Keratinocyte (primary cell): ENCODE data around the gene ADPRS. TPM values are rescaled to one million over a fixed set of nuclear protein-coding genes. Genes with fewer than 3 reads are reported as not detected.

Experiments used
- DNase-seq: peaks from one replicate; pipeline ENCODE4 v3.0.0-alpha.2; 2011; ENCODE audit warnings: low read depth, missing footprints, low spot score
- FAIRE-seq: peaks from 2 replicates; lab custom pipeline; 2011; peaks lifted over from hg19 to GRCh38; lab: Jason Lieb, UNC
- H2AFZ ChIP-seq: 2 replicates; pipeline ENCODE4 v1.6.0; 2012; ENCODE audit warnings: low read length, control low read depth, inconsistent platforms; ENCODE audit not compliant: control insufficient read depth
- H3K27ac ChIP-seq: 2 replicates; pipeline ENCODE4 v1.5.1; 2011; ENCODE audit warnings: low read length; ENCODE audit not compliant: control insufficient read depth, insufficient read depth
- H3K27me3 ChIP-seq: 3 replicates; pipeline ENCODE4 v1.6.0; 2011; ENCODE audit warnings: low read length; ENCODE audit not compliant: control insufficient read depth, insufficient read depth; ENCODE audit errors: extremely low read depth
- H3K36me3 ChIP-seq, 2 experiments: 2 replicates in 1 of 2; 3 replicates in 1 of 2; pipeline ENCODE4 v1.5.1; 2011; ENCODE audit warnings: low read length in 2 of 2, mild to moderate bottlenecking in 1 of 2; ENCODE audit not compliant: control insufficient read depth in 2 of 2, insufficient read depth in 2 of 2; ENCODE audit errors: extremely low read depth in 1 of 2
- H3K4me1 ChIP-seq: 3 replicates; pipeline ENCODE4 v1.5.1; 2011; ENCODE audit warnings: low read length; ENCODE audit not compliant: control insufficient read depth, insufficient read depth; ENCODE audit errors: extremely low read depth
- H3K4me2 ChIP-seq: 3 replicates; pipeline ENCODE4 v1.6.0; 2011; ENCODE audit warnings: low read depth, low read length; ENCODE audit not compliant: control insufficient read depth, insufficient read depth; ENCODE audit errors: extremely low read depth
- H3K4me3 ChIP-seq, 3 experiments: fragments of 200-600 bp in 1 of 3; sonication (generic) in 1 of 3; 2 replicates in 2 of 3; 3 replicates in 1 of 3; pipeline ENCODE4 v1.5.1; 2011 to 2016; ENCODE audit warnings: low read length in 3 of 3, mild to moderate bottlenecking in 3 of 3, control low read depth in 2 of 3, inconsistent platforms in 1 of 3, low read depth in 1 of 3, mixed read lengths in 1 of 3, mixed run types in 1 of 3, moderate library complexity in 1 of 3; ENCODE audit not compliant: control insufficient read depth in 2 of 3, insufficient read depth in 2 of 3; ENCODE audit errors: extremely low read depth in 1 of 3
- H3K79me2 ChIP-seq: 2 replicates; pipeline ENCODE4 v1.6.0; 2012; ENCODE audit warnings: low read length; ENCODE audit not compliant: control insufficient read depth, insufficient read depth
- H3K9ac ChIP-seq: 3 replicates; pipeline ENCODE4 v1.6.0; 2011; ENCODE audit warnings: low read length; ENCODE audit not compliant: control insufficient read depth, insufficient read depth; ENCODE audit errors: extremely low read depth
- H3K9me1 ChIP-seq: 3 replicates; pipeline ENCODE4 v1.6.0; 2011; ENCODE audit warnings: low read length; ENCODE audit not compliant: control insufficient read depth, insufficient read depth; ENCODE audit errors: extremely low read depth
- H3K9me3 ChIP-seq: 2 replicates; pipeline ENCODE4 v1.5.1; 2012; ENCODE audit warnings: low read depth, low read length; ENCODE audit not compliant: control insufficient read depth
- H4K20me1 ChIP-seq: 3 replicates; pipeline ENCODE4 v1.6.0; 2011; ENCODE audit warnings: low read length; ENCODE audit not compliant: control insufficient read depth, insufficient read depth; ENCODE audit errors: extremely low read depth
- CTCF ChIP-seq, 3 experiments: IDR thresholded peaks in 1 of 3; conservative IDR thresholded peaks in 1 of 3; optimal IDR thresholded peaks in 1 of 3; 2 replicates in 2 of 3; 3 replicates in 1 of 3; pipeline versions ENCODE3 to v1.5.1; 2011; ENCODE audit warnings: low read length in 3 of 3, mild to moderate bottlenecking in 3 of 3, moderate library complexity in 2 of 3, control low read depth in 1 of 3, inconsistent platforms in 1 of 3; ENCODE audit not compliant: insufficient read depth in 2 of 3; ENCODE audit errors: extremely low read depth in 1 of 3
- EZH2 ChIP-seq: IDR thresholded peaks from one replicate; pipeline ENCODE4 v1.6.1; 2012; ENCODE audit warnings: inconsistent platforms, mild to moderate bottlenecking, low read length, moderate library complexity
- dilution Hi-C: fragments of 300-500 bp; cut with MboI; formaldehyde crosslinking; loops from one replicate; pipeline ENCODE4 v1.7.0; 2020; ENCODE audit warnings: low sequenced_read_pairs; ENCODE audit not compliant: extremely low pct_ligation_motif_present
- polyA plus RNA-seq, 5 experiments: library from polyadenylated mRNA; depleted of rRNA in 3 of 5; stranded (reverse) in 3 of 5; stranded (forward) in 1 of 5; unstranded in 1 of 5; fragments of >200 nt; gene quantifications; 1 replicate in 1 of 5; 2 replicates in 3 of 5; 3 replicates in 1 of 5; pipeline versions ENCODE4 v1.2.1 to v1.2.3, GENCODE V29; 2011 to 2012; ENCODE audit warnings: missing spikeins in 2 of 5, low read depth in 1 of 5, low replicate concordance in 1 of 5

The ADPRS gene
- polyA plus RNA-seq, 1 donor (not counting 4 experiments of a cell fraction or from before 2014, with no cell fraction given) = 33.1 TPM

GRCh38 chr1:36085126-36085525, 3.6 kb upstream of the ADPRS start:
- Histone ChIP-seq H3K9ac (no peak overlapping the region), H3K27ac (no peak overlapping the region), H3K9me3 (no peaks in the 10 kb centered on the region), H3K4me3 (no peak overlapping the region), H2AFZ (no peak overlapping the region), H3K9me1 (no peaks in the 10 kb centered on the region), H4K20me1 (no peaks in the 10 kb centered on the region), H3K4me2 (no peak overlapping the region), H3K4me1 (peaks cover 37% of the 10 kb centered on the region), H3K36me3 (peaks cover 0 to 5% of the 10 kb centered on the region in 2 experiments), H3K27me3 (no peaks in the 10 kb centered on the region), H3K79me2 (peaks cover 14% of the 10 kb centered on the region)
- TF ChIP-seq CTCF (optimal IDR thresholded peaks at IDR 0.05 in 1 of 3, IDR thresholded peaks at IDR 0.05 in 1 of 3, conservative IDR thresholded peaks at IDR 0.05 in 1 of 3; ENCODE audit: extremely low read depth in 1 of 3, insufficient read depth in 2 of 3, low read length in 3 of 3) (no peak), EZH2 (no peak)
- DNase-seq (no peak), FAIRE-seq (no peak)
- dilution Hi-C loops = no loop called here

GRCh38 chr1:36085686-36086526, 2.8 kb upstream of the ADPRS start:
- FAIRE-seq (no peak), DNase-seq (no peak)
- Histone ChIP-seq H3K4me1 (peaks cover 29% of the 10 kb centered on the region), H3K9ac (no peak overlapping the region), H3K9me3 (no peaks in the 10 kb centered on the region), H2AFZ (no peak overlapping the region), H3K27me3 (no peaks in the 10 kb centered on the region), H3K4me3 (no peak overlapping the region), H3K36me3 (peaks cover 0 to 6% of the 10 kb centered on the region in 2 experiments), H3K9me1 (no peaks in the 10 kb centered on the region), H3K79me2 (peaks cover 21% of the 10 kb centered on the region), H3K4me2 (no peak overlapping the region), H4K20me1 (no peaks in the 10 kb centered on the region), H3K27ac (no peak overlapping the region)
- dilution Hi-C loops = no loop called here
- TF ChIP-seq CTCF (optimal IDR thresholded peaks at IDR 0.05 in 1 of 3, IDR thresholded peaks at IDR 0.05 in 1 of 3, conservative IDR thresholded peaks at IDR 0.05 in 1 of 3; ENCODE audit: extremely low read depth in 1 of 3, insufficient read depth in 2 of 3, low read length in 3 of 3) (no peak), EZH2 (no peak)
